Endothelial cell of umbilical vein (primary cell): ENCODE measurements around the gene MTCL1. TPM values are rescaled to one million over a fixed set of nuclear protein-coding genes. Genes with fewer than 3 reads are reported as not detected.

ENCODE experiments used
- BruUV-seq: library from RNA; stranded (reverse); fragments of 400-500 nt; replicated peaks from 2 replicates; lab custom pipeline; 2021; lab: Mats Ljungman, UMichigan
- CTCF ChIA-PET: fragments of 300-600, 350-600 bp; sonication (Branson Sonifier 250); formaldehyde crosslinking; loops from one replicate; lab custom pipeline; 2021; ENCODE audit warnings: antibody characterized with exemption, inconsistent platforms; lab: Charles Lee
- POLR2A ChIA-PET: fragments of 300-600, 350-600 bp; sonication (Branson Sonifier 250); formaldehyde crosslinking; loops from one replicate; lab custom pipeline; 2021; ENCODE audit warnings: antibody characterized with exemption, inconsistent platforms; lab: Charles Lee
- DNase-seq: peaks from one replicate; pipeline ENCODE4 v3.0.0-alpha.2; 2011; ENCODE audit warnings: low read depth, low spot score
- FAIRE-seq: peaks from 2 replicates; lab custom pipeline; 2011; peaks lifted over from hg19 to GRCh38; lab: Jason Lieb, UNC
- H2AFZ ChIP-seq: 2 replicates; pipeline ENCODE4 v1.6.0; 2012; ENCODE audit warnings: low read depth, low read length, control low read depth, inconsistent platforms
- H3K27ac ChIP-seq: 2 replicates; pipeline ENCODE4 v1.5.1; 2011; ENCODE audit warnings: low read depth, mild to moderate bottlenecking, control low read depth, low read length, moderate library complexity; ENCODE audit not compliant: insufficient read depth
- H3K27me3 ChIP-seq, 2 experiments: 2 replicates each; pipeline versions ENCODE4 v1.6.0 to v1.6.1; 2011; ENCODE audit warnings: low read length in 2 of 2, mixed read lengths in 1 of 2; ENCODE audit not compliant: control insufficient read depth in 2 of 2, insufficient read depth in 2 of 2
- H3K36me3 ChIP-seq, 2 experiments: 2 replicates in 1 of 2; 3 replicates in 1 of 2; pipeline ENCODE4 v1.5.1; 2011; ENCODE audit warnings: low read length in 2 of 2, mild to moderate bottlenecking in 1 of 2, moderate library complexity in 1 of 2; ENCODE audit not compliant: control insufficient read depth in 2 of 2, insufficient read depth in 2 of 2; ENCODE audit errors: extremely low read depth in 1 of 2
- H3K4me1 ChIP-seq: 3 replicates; pipeline ENCODE4 v1.5.1; 2011; ENCODE audit warnings: mild to moderate bottlenecking, low read length; ENCODE audit not compliant: control insufficient read depth, insufficient read depth; ENCODE audit errors: extremely low read depth
- H3K4me2 ChIP-seq: 2 replicates; pipeline ENCODE4 v1.6.1; 2011; ENCODE audit warnings: low read length, control low read depth, mixed read lengths; ENCODE audit not compliant: insufficient read depth
- H3K4me3 ChIP-seq, 3 experiments: fragments of 200-600 bp in 1 of 3; sonication (generic), shearing (Covaris generic) in 1 of 3; replicated peaks in 1 of 3; 2 replicates each; pipeline ENCODE4 v1.5.1; 2011 to 2016; ENCODE audit warnings: control low read depth in 3 of 3, low read length in 3 of 3, mild to moderate bottlenecking in 2 of 3, inconsistent platforms in 1 of 3, low read depth in 1 of 3, moderate library complexity in 1 of 3; ENCODE audit not compliant: insufficient read depth in 1 of 3
- H3K79me2 ChIP-seq: 2 replicates; pipeline ENCODE4 v1.6.0; 2012; ENCODE audit warnings: low read length, inconsistent platforms; ENCODE audit not compliant: control insufficient read depth, insufficient read depth
- H3K9ac ChIP-seq: replicated peaks from 2 replicates; pipeline ENCODE3; 2011; ENCODE audit warnings: low read length, control low read depth; ENCODE audit not compliant: insufficient read depth; ENCODE audit errors: extremely low read depth
- H3K9me1 ChIP-seq: replicated peaks from 3 replicates; pipeline ENCODE4 v1.6.0; 2011; ENCODE audit warnings: mild to moderate bottlenecking, low read length; ENCODE audit not compliant: control insufficient read depth, insufficient read depth; ENCODE audit errors: extremely low read depth
- H3K9me3 ChIP-seq: replicated peaks from 2 replicates; pipeline ENCODE4 v1.5.1; 2012; ENCODE audit warnings: low read length, inconsistent platforms; ENCODE audit not compliant: control insufficient read depth, insufficient read depth
- H4K20me1 ChIP-seq: replicated peaks from 2 replicates; pipeline ENCODE3; 2011; ENCODE audit warnings: mild to moderate bottlenecking, low read length; ENCODE audit not compliant: control insufficient read depth, insufficient read depth; ENCODE audit errors: extremely low read depth
- CTCF ChIP-seq, 2 donors: IDR thresholded peaks; 1 replicate in 1 of 2; 2 replicates in 1 of 2; pipeline ENCODE4 v1.5.1; 2011; ENCODE audit warnings: low read length in 2 of 2, mild to moderate bottlenecking in 2 of 2, moderate library complexity in 2 of 2, control low read depth in 1 of 2, inconsistent platforms in 1 of 2, low read depth in 1 of 2; ENCODE audit not compliant: insufficient read depth in 1 of 2; ENCODE audit errors: extremely low read depth in 1 of 2
- EZH2 ChIP-seq: IDR thresholded peaks from 2 replicates; pipeline ENCODE4 v1.6.1; 2012; ENCODE audit warnings: borderline replicate concordance, low read depth, mild to moderate bottlenecking, moderate library complexity, low read length, inconsistent platforms; ENCODE audit not compliant: severe bottlenecking
- FOS ChIP-seq: IDR thresholded peaks from 2 replicates; pipeline ENCODE4 v1.6.1; 2011; ENCODE audit warnings: mild to moderate bottlenecking, low read length, moderate library complexity, borderline replicate concordance; ENCODE audit not compliant: insufficient read depth
- GATA2 ChIP-seq: IDR thresholded peaks from 2 replicates; pipeline ENCODE4 v1.7.0; 2011; ENCODE audit warnings: low read depth, mild to moderate bottlenecking, moderate library complexity, mixed read lengths, low read length; ENCODE audit not compliant: insufficient read length, insufficient read depth
- JUN ChIP-seq: IDR thresholded peaks from 2 replicates; pipeline ENCODE4 v1.6.1; 2011; ENCODE audit warnings: borderline replicate concordance, low read depth; ENCODE audit not compliant: insufficient read length, insufficient read depth
- MAX ChIP-seq: IDR thresholded peaks from 2 replicates; pipeline ENCODE4 v1.6.1; 2011; ENCODE audit not compliant: insufficient read depth, insufficient read length
- MYC ChIP-seq: IDR thresholded peaks from one replicate; pipeline ENCODE4 v1.6.1; 2011; ENCODE audit warnings: mild to moderate bottlenecking, low read depth, low read length
- POLR2A ChIP-seq: IDR thresholded peaks from 2 replicates; pipeline ENCODE4 v1.6.1; 2012; ENCODE audit warnings: low read depth, mild to moderate bottlenecking, control low read depth, low read length
- POLR2AphosphoS5 ChIP-seq: IDR thresholded peaks from 2 replicates; pipeline ENCODE4 v1.6.1; 2012; ENCODE audit warnings: low read depth, mild to moderate bottlenecking, control low read depth, low read length, moderate library complexity; ENCODE audit not compliant: insufficient read depth
- dilution Hi-C: fragments of 300-500 bp; cut with MboI; formaldehyde crosslinking; loops from one replicate; pipeline ENCODE4 v1.15.0; 2019; ENCODE audit warnings: low sequenced_read_pairs; ENCODE audit not compliant: extremely low pct_ligation_motif_present
- intact Hi-C: fragments of 100-400 bp; cut with micrococcal nuclease; formaldehyde crosslinking; loops from one replicate; pipeline ENCODE4 v1.10.0; 2022
- polyA plus RNA-seq, 4 experiments: library from polyadenylated mRNA; depleted of rRNA in 3 of 4; stranded (reverse) in 3 of 4; unstranded in 1 of 4; fragments of >200 nt; gene quantifications; 2 replicates each; pipeline versions ENCODE4 v1.2.1 to v1.2.3, GENCODE V29; 2011 to 2012; ENCODE audit warnings: missing spikeins in 1 of 4
- total RNA-seq: library from RNA; stranded (reverse); gene quantifications from 2 replicates; pipeline ENCODE4 v1.2.3, GENCODE V29; 2021

The MTCL1 gene
- total and polyA plus RNA-seq, 2 donors (not counting 3 experiments of a cell fraction or from before 2014, with no cell fraction given) = 11.9 to 75.7 TPM

- Histone ChIP-seq H3K4me2 (no peak overlapping the region), H3K79me2 (no peaks in the 10 kb centered on the region), H3K9ac (no peak overlapping the region), H3K4me3 (no peak overlapping the region), H3K27ac (no peak overlapping the region), H4K20me1 (no peaks in the 10 kb centered on the region), H3K36me3 (peaks cover 2 to 12% of the 10 kb centered on the region in 2 experiments), H3K9me1 (no peaks in the 10 kb centered on the region), H2AFZ (no peak overlapping the region), H3K4me1 (no peaks in the 10 kb centered on the region), H3K9me3 (no peaks in the 10 kb centered on the region), H3K27me3 (no peaks in the 10 kb centered on the region)
- CTCF ChIA-PET = no interaction called here
- POLR2A ChIA-PET = no interaction called here
- no peak for DNase-seq
- TF ChIP-seq POLR2A (no peak), MAX (no peak), JUN (no peak), EZH2 (no peak), POLR2AphosphoS5 (no peak), GATA2 (no peak), FOS (no peak), MYC (no peak), CTCF (IDR thresholded peaks at IDR 0.05; ENCODE audit: extremely low read depth in 1 of 2, insufficient read depth in 1 of 2, low read depth in 1 of 2, low read length in 2 of 2) (no peak)
- no TSS peak for BruUV-seq
- intact Hi-C loops = no loop called here
- dilution Hi-C loops = no loop called here
- FAIRE-seq = no peak
These were observed 101.6 kb downstream of the MTCL1 start for GRCh38 chr18:8806798-8807487.
